ENCODE data around the gene NAPEPLD.

The NAPEPLD gene

DNA sequence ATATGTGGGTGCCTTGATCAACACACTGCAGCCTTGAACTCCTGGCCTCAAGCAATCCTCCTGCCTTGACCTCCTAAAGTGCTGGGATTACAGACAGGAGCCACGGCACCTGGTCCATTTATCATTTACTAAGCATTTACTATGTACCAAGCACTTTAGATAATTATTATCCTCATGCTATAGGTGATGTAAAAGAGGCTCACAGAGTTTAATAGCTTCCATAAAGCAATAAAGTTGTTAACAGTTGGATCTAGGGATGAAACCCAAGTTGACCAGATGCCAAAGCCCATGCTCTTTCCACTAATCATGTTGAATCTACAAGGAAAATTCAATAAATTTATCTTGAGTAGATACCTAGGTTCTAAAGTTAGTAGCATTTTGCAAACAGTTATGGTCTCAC, 5.0 kb downstream of the NAPEPLD start:
- TF ChIP-seq, protein P1, sequence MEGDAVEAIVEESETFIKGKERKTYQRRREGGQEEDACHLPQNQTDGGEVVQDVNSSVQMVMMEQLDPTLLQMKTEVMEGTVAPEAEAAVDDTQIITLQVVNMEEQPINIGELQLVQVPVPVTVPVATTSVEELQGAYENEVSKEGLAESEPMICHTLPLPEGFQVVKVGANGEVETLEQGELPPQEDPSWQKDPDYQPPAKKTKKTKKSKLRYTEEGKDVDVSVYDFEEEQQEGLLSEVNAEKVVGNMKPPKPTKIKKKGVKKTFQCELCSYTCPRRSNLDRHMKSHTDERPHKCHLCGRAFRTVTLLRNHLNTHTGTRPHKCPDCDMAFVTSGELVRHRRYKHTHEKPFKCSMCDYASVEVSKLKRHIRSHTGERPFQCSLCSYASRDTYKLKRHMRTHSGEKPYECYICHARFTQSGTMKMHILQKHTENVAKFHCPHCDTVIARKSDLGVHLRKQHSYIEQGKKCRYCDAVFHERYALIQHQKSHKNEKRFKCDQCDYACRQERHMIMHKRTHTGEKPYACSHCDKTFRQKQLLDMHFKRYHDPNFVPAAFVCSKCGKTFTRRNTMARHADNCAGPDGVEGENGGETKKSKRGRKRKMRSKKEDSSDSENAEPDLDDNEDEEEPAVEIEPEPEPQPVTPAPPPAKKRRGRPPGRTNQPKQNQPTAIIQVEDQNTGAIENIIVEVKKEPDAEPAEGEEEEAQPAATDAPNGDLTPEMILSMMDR (IDR thresholded peaks at IDR 0.05; ENCODE audit: insufficient read depth, low read length, poor library complexity, severe bottlenecking) = no peak
- H3K27me3 ChIP-seq (replicated peaks; ENCODE audit: control insufficient read depth, insufficient read depth, low read length) = no peaks in the 10 kb centered on the region
- no peak for DNase-seq (ENCODE audit: extremely low read depth, insufficient read length)
- no peaks in the 10 kb centered on the region; the same call in 1 of the 2 replicates for H3K36me3 ChIP-seq (ENCODE audit: control insufficient read depth, insufficient read depth, low read length)
- H3K4me3 ChIP-seq (replicated peaks; ENCODE audit: low read depth, low read length) = no peak overlapping the region

GRCh38 chr7:103142494-103142893, 6.4 kb downstream of the NAPEPLD start:
- Histone ChIP-seq H3K36me3 (ENCODE audit: control insufficient read depth, insufficient read depth, low read length) (no peaks in the 10 kb centered on the region; the same call in 1 of the 2 replicates), H3K4me3 (replicated peaks; ENCODE audit: low read depth, low read length) (no peak overlapping the region), H3K27me3 (replicated peaks; ENCODE audit: control insufficient read depth, insufficient read depth, low read length) (no peaks in the 10 kb centered on the region)
- TF ChIP-seq, protein P1 (IDR thresholded peaks at IDR 0.05; ENCODE audit: insufficient read depth, low read length, poor library complexity, severe bottlenecking) = no peak
- no peak for DNase-seq (ENCODE audit: extremely low read depth, insufficient read length)

- H3K27me3 ChIP-seq (replicated peaks; ENCODE audit: control insufficient read depth, insufficient read depth, low read length) = no peaks in the 10 kb centered on the region
- no peak overlapping the region for H3K4me3 ChIP-seq (replicated peaks; ENCODE audit: low read depth, low read length)
- TF ChIP-seq, protein P1 (IDR thresholded peaks at IDR 0.05; ENCODE audit: insufficient read depth, low read length, poor library complexity, severe bottlenecking) = no peak
- no peak for DNase-seq (ENCODE audit: extremely low read depth, insufficient read length)
- H3K36me3 ChIP-seq (ENCODE audit: control insufficient read depth, insufficient read depth, low read length) = no peaks in the 10 kb centered on the region; the same call in 1 of the 2 replicates
Observed at GRCh38 chr7:103141753-103142404, 7.0 kb downstream of the NAPEPLD start.

DNA sequence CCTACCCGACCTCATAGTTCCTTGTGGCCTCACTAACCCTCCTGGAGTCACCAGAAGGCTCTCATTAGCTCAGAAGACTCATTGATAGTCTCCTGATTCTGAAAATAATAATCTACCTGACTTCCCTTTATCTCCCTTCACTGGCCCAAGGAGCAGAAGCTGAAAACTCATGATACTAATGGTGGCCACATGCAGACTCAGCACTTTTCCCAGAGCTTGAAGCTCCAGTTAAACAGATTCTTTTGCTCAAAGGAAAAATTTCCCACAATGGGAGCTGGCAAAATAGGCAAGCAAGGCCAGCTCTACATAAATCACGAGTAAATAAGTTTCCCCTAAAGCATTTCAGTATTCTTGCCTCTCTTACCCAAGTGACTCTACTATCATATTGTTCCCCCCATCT, 8.2 kb downstream of the NAPEPLD start:
- DNase-seq (ENCODE audit: extremely low read depth, insufficient read length) = no peak
- no peaks in the 10 kb centered on the region; the same call in 1 of the 2 replicates for H3K36me3 ChIP-seq (ENCODE audit: control insufficient read depth, insufficient read depth, low read length)
- no peak overlapping the region for H3K4me3 ChIP-seq (replicated peaks; ENCODE audit: low read depth, low read length)
- TF ChIP-seq, protein P1 (IDR thresholded peaks at IDR 0.05; ENCODE audit: insufficient read depth, low read length, poor library complexity, severe bottlenecking) = no peak
- no peaks in the 10 kb centered on the region for H3K27me3 ChIP-seq (replicated peaks; ENCODE audit: control insufficient read depth, insufficient read depth, low read length)

- Histone ChIP-seq H3K36me3 (ENCODE audit: control insufficient read depth, insufficient read depth, low read length) (no peaks in the 10 kb centered on the region; the same call in 1 of the 2 replicates), H3K27me3 (replicated peaks; ENCODE audit: control insufficient read depth, insufficient read depth, low read length) (no peaks in the 10 kb centered on the region), H3K4me3 (replicated peaks; ENCODE audit: low read depth, low read length) (no peak overlapping the region)
- TF ChIP-seq, protein P1 (IDR thresholded peaks at IDR 0.05; ENCODE audit: insufficient read depth, low read length, poor library complexity, severe bottlenecking) = no peak
- DNase-seq (ENCODE audit: extremely low read depth, insufficient read length) = no peak
Observed at GRCh38 chr7:103140061-103140460, 8.8 kb downstream of the NAPEPLD start.
